ENCODE results near the gene RAB5IF. TPM values are rescaled to one million over a fixed set of nuclear protein-coding genes. Genes with fewer than 3 reads are reported as not detected.

RAB5IF gene
- total and polyA plus RNA-seq, 2 of the 13 experiments (the other 11 are each of a cell fraction or from before 2014, with no cell fraction given) = 261 to 305 TPM

DNA sequence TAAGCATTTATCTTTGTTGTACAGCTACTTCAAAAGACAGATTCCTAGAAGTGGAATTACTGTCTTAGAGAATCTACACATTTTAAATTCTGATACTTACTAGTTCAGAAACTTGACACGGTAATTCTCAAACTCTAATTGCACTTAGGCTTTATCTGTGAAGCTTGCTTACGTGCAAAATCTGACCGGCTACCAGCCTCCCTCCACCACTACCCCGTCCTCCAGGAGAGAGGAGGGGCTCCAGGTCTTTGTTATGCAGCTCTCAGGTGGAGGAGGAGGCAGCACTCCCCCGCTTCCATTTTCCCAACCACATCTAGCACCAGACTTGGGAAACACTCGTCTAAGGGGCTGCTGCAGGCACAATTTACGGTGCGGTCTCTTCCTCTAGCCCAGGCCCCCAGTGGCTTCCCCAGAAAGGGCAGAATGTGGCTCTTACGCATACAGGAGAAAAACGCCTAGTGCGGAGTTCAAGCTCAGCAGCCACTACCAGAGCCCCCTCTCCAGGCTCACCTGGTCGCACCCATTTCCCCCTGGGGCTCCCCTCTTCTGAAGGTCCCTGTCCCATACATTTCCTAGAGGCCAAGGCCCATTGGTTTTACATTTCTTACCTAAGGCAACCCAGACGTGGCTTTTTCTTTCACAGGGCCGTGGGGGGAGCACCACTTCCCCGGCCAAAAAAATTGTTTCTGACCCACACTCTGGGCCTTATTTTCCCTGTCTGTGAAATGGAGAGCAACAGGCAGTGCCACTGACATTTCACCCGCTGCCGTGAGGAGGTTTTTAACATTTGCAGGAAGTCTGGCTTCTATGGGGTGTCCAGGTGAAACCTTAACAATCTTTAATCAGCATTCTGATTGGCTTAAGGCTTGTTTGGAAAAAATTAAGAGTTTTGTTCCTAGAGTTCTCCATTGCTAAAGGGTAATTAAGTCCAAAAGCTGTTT is 33.7 kb upstream of the RAB5IF start (continued):
- TF ChIP-seq, protein P1, sequence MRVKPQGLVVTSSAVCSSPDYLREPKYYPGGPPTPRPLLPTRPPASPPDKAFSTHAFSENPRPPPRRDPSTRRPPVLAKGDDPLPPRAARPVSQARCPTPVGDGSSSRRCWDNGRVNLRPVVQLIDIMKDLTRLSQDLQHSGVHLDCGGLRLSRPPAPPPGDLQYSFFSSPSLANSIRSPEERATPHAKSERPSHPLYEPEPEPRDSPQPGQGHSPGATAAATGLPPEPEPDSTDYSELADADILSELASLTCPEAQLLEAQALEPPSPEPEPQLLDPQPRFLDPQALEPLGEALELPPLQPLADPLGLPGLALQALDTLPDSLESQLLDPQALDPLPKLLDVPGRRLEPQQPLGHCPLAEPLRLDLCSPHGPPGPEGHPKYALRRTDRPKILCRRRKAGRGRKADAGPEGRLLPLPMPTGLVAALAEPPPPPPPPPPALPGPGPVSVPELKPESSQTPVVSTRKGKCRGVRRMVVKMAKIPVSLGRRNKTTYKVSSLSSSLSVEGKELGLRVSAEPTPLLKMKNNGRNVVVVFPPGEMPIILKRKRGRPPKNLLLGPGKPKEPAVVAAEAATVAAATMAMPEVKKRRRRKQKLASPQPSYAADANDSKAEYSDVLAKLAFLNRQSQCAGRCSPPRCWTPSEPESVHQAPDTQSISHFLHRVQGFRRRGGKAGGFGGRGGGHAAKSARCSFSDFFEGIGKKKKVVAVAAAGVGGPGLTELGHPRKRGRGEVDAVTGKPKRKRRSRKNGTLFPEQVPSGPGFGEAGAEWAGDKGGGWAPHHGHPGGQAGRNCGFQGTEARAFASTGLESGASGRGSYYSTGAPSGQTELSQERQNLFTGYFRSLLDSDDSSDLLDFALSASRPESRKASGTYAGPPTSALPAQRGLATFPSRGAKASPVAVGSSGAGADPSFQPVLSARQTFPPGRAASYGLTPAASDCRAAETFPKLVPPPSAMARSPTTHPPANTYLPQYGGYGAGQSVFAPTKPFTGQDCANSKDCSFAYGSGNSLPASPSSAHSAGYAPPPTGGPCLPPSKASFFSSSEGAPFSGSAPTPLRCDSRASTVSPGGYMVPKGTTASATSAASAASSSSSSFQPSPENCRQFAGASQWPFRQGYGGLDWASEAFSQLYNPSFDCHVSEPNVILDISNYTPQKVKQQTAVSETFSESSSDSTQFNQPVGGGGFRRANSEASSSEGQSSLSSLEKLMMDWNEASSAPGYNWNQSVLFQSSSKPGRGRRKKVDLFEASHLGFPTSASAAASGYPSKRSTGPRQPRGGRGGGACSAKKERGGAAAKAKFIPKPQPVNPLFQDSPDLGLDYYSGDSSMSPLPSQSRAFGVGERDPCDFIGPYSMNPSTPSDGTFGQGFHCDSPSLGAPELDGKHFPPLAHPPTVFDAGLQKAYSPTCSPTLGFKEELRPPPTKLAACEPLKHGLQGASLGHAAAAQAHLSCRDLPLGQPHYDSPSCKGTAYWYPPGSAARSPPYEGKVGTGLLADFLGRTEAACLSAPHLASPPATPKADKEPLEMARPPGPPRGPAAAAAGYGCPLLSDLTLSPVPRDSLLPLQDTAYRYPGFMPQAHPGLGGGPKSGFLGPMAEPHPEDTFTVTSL (CRISPR knock-in tag; IDR thresholded peaks at IDR 0.05; ENCODE audit: borderline replicate concordance) = no peak
- TF ChIP-seq TAF1 (CRISPR knock-in tag; IDR thresholded peaks at IDR 0.05) (peak; percentile 19; the same call in 1 of the 2 replicates), ZNF792 (CRISPR knock-in tag; IDR thresholded peaks at IDR 0.05) (no peak; the same call in 1 of the 2 replicates), ZNF335 (CRISPR knock-in tag; IDR thresholded peaks at IDR 0.05) (no peak; the same call in 1 of the 2 replicates), ATF7 (IDR thresholded peaks at IDR 0.05) (no peak), ATF7 (CRISPR knock-in tag; IDR thresholded peaks at IDR 0.05) (0 out of 2 replicates have a peak, but pooled peaks have one; percentile 51), SETDB1 (CRISPR knock-in tag; IDR thresholded peaks at IDR 0.05; ENCODE audit: borderline replicate concordance) (no peak), NCOR1 (IDR thresholded peaks at IDR 0.05; ENCODE audit: borderline replicate concordance, low read length) (no peak; the same call in 1 of the 2 replicates), ZNF749 (CRISPR knock-in tag; IDR thresholded peaks at IDR 0.05; ENCODE audit: borderline replicate concordance) (no peak), NR1H2 (CRISPR knock-in tag; IDR thresholded peaks at IDR 0.05; ENCODE audit: borderline replicate concordance, low read depth) (no peak), MATR3 (CRISPR knock-in tag; IDR thresholded peaks at IDR 0.05) (no peak), HDAC2 (CRISPR knock-in tag; IDR thresholded peaks at IDR 0.05) (peak; percentile 22; the same call in 1 of the 2 replicates), AKAP8 (CRISPR knock-in tag; IDR thresholded peaks at IDR 0.05) (no peak), KLF16 (CRISPR knock-in tag; IDR thresholded peaks at IDR 0.05) (no peak), ZNF670 (CRISPR knock-in tag; IDR thresholded peaks at IDR 0.05; ENCODE audit: borderline replicate concordance) (0 out of 2 replicates have a peak, but pooled peaks have one; percentile 6), ZBTB7A (CRISPR knock-in tag; IDR thresholded peaks at IDR 0.05) (no peak), KDM4B (CRISPR knock-in tag; IDR thresholded peaks at IDR 0.05) (0 out of 2 replicates have a peak, but pooled peaks have one; percentile 30)
- TF ChIP-seq, protein P2, sequence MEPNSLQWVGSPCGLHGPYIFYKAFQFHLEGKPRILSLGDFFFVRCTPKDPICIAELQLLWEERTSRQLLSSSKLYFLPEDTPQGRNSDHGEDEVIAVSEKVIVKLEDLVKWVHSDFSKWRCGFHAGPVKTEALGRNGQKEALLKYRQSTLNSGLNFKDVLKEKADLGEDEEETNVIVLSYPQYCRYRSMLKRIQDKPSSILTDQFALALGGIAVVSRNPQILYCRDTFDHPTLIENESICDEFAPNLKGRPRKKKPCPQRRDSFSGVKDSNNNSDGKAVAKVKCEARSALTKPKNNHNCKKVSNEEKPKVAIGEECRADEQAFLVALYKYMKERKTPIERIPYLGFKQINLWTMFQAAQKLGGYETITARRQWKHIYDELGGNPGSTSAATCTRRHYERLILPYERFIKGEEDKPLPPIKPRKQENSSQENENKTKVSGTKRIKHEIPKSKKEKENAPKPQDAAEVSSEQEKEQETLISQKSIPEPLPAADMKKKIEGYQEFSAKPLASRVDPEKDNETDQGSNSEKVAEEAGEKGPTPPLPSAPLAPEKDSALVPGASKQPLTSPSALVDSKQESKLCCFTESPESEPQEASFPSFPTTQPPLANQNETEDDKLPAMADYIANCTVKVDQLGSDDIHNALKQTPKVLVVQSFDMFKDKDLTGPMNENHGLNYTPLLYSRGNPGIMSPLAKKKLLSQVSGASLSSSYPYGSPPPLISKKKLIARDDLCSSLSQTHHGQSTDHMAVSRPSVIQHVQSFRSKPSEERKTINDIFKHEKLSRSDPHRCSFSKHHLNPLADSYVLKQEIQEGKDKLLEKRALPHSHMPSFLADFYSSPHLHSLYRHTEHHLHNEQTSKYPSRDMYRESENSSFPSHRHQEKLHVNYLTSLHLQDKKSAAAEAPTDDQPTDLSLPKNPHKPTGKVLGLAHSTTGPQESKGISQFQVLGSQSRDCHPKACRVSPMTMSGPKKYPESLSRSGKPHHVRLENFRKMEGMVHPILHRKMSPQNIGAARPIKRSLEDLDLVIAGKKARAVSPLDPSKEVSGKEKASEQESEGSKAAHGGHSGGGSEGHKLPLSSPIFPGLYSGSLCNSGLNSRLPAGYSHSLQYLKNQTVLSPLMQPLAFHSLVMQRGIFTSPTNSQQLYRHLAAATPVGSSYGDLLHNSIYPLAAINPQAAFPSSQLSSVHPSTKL (CRISPR knock-in tag; IDR thresholded peaks at IDR 0.05) = no peak
- TF ChIP-seq, protein P3, sequence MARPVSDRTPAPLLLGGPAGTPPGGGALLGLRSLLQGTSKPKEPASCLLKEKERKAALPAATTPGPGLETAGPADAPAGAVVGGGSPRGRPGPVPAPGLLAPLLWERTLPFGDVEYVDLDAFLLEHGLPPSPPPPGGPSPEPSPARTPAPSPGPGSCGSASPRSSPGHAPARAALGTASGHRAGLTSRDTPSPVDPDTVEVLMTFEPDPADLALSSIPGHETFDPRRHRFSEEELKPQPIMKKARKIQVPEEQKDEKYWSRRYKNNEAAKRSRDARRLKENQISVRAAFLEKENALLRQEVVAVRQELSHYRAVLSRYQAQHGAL (CRISPR knock-in tag; IDR thresholded peaks at IDR 0.05; ENCODE audit: not compliant biosample characterization) = no peak

Measured in HepG2 (cell line).